HEK293 (cell line): Measurements from ENCODE around the gene LRRC74A.
A peak's percentile ranks its signal among the peaks of the same experiment; 100 is the strongest.

Source experiments
- CTCF ChIA-PET: fragments of 350-600 bp; formaldehyde crosslinking; extraction: SDS; loops from one replicate; lab custom pipeline; 2021; ENCODE audit warnings: antibody characterized with exemption; lab: Yijun Ruan, JAX
- POLR2A ChIA-PET: fragments of 300-600 bp; formaldehyde crosslinking; extraction: SDS; loops from one replicate; lab custom pipeline; 2020; ENCODE audit warnings: antibody characterized with exemption, inconsistent platforms; lab: Yijun Ruan, JAX
- H3K27ac ChIP-seq: fragments of 200-500 bp; sonication (Bioruptor generic); 2 replicates; pipeline ENCODE4 v1.5.1; 2014; ENCODE audit warnings: low read depth, low read length, control low read depth, inconsistent platforms; ENCODE audit errors: extremely low read depth
- H3K36me3 ChIP-seq, 2 experiments: fragments of 200-500 bp in 1 of 2; sonication (Bioruptor generic) in 1 of 2; 1 replicate in 1 of 2; 2 replicates in 1 of 2; pipeline ENCODE4 v1.5.1; 2014 to 2017; ENCODE audit warnings: inconsistent platforms in 2 of 2, low read length in 2 of 2; ENCODE audit not compliant: control insufficient read depth in 2 of 2, insufficient read depth in 1 of 2
- H3K4me1 ChIP-seq: fragments of 200-500 bp; sonication (Bioruptor generic); 2 replicates; pipeline ENCODE4 v1.5.1; 2014; ENCODE audit warnings: mild to moderate bottlenecking, low read length, inconsistent platforms; ENCODE audit not compliant: control insufficient read depth, insufficient read depth
- H3K4me3 ChIP-seq: 2 replicates; pipeline ENCODE4 v1.5.1; 2011; ENCODE audit warnings: low read depth, mild to moderate bottlenecking, control low read depth, low read length, moderate library complexity
- H3K9me3 ChIP-seq: fragments of 200-500 bp; sonication (Bioruptor generic); 2 replicates; pipeline ENCODE4 v1.5.1; 2014; ENCODE audit warnings: low read depth, low read length, inconsistent platforms; ENCODE audit not compliant: control insufficient read depth, insufficient read depth
- CTCF ChIP-seq: fragments of 450-650 bp; formaldehyde crosslinking; IDR thresholded peaks from 2 replicates; pipeline ENCODE4 v1.5.1; 2016; ENCODE audit warnings: missing biosample characterization, missing genetic modification characterization
- IKZF3 ChIP-seq: fragments of 450-650 bp; IDR thresholded peaks from 2 replicates; pipeline ENCODE4 v1.5.0; 2018; ENCODE audit warnings: missing biosample characterization, mild to moderate bottlenecking, missing genetic modification characterization, moderate library complexity
- TSHZ1 ChIP-seq: fragments of 450-650 bp; formaldehyde crosslinking; IDR thresholded peaks from 2 replicates; pipeline ENCODE4 v1.5.1; 2016; ENCODE audit warnings: missing biosample characterization, missing genetic modification characterization, borderline replicate concordance
- ZNF133 ChIP-seq: fragments of 450-650 bp; formaldehyde crosslinking; IDR thresholded peaks from 2 replicates; pipeline ENCODE4 v1.5.1; 2016; ENCODE audit warnings: missing biosample characterization, missing genetic modification characterization
- ZNF2 ChIP-seq: fragments of 450-650 bp; formaldehyde crosslinking; IDR thresholded peaks from 2 replicates; pipeline ENCODE4 v1.5.1; 2016; ENCODE audit warnings: missing biosample characterization, missing genetic modification characterization
- ZNF248 ChIP-seq: fragments of 450-650 bp; formaldehyde crosslinking; IDR thresholded peaks from 2 replicates; pipeline ENCODE4 v1.5.1; 2017; ENCODE audit warnings: missing biosample characterization, missing genetic modification characterization
- ZNF280C ChIP-seq: fragments of 450-650 bp; formaldehyde crosslinking; IDR thresholded peaks from 2 replicates; pipeline ENCODE4 v1.5.1; 2016; ENCODE audit warnings: missing biosample characterization, missing genetic modification characterization
- ZNF404 ChIP-seq: fragments of 450-650 bp; formaldehyde crosslinking; IDR thresholded peaks from 2 replicates; pipeline ENCODE4 v1.5.1; 2017; ENCODE audit warnings: missing biosample characterization, missing genetic modification characterization
- ZNF449 ChIP-seq: fragments of 450-650 bp; formaldehyde crosslinking; IDR thresholded peaks from 2 replicates; pipeline ENCODE4 v1.5.1; 2017; ENCODE audit warnings: missing biosample characterization, mild to moderate bottlenecking, missing genetic modification characterization, moderate library complexity
- ZNF501 ChIP-seq: fragments of 450-650 bp; formaldehyde crosslinking; IDR thresholded peaks from 2 replicates; pipeline ENCODE4 v1.5.1; 2016; ENCODE audit warnings: missing biosample characterization, missing genetic modification characterization
- ZNF513 ChIP-seq: fragments of 450-650 bp; IDR thresholded peaks from 2 replicates; pipeline ENCODE4 v1.5.1; 2018; ENCODE audit warnings: missing biosample characterization, missing genetic modification characterization
- ZNF521 ChIP-seq: fragments of 450-650 bp; formaldehyde crosslinking; IDR thresholded peaks from 2 replicates; pipeline ENCODE4 v1.5.1; 2017; ENCODE audit warnings: missing biosample characterization, mild to moderate bottlenecking, missing genetic modification characterization
- ZNF530 ChIP-seq: fragments of 450-650 bp; formaldehyde crosslinking; IDR thresholded peaks from 2 replicates; pipeline ENCODE4 v1.5.1; 2016; ENCODE audit warnings: low read depth, missing biosample characterization, missing genetic modification characterization
- ZNF610 ChIP-seq: fragments of 450-650 bp; formaldehyde crosslinking; IDR thresholded peaks from 2 replicates; pipeline ENCODE4 v1.5.1; 2016; ENCODE audit warnings: missing biosample characterization, missing genetic modification characterization, borderline replicate concordance
- ZNF645 ChIP-seq: fragments of 450-650 bp; formaldehyde crosslinking; IDR thresholded peaks from 2 replicates; pipeline ENCODE4; 2016; ENCODE audit warnings: missing biosample characterization, missing genetic modification characterization
- ZNF654 ChIP-seq: fragments of 450-650 bp; formaldehyde crosslinking; IDR thresholded peaks from 2 replicates; pipeline ENCODE4 v1.5.1; 2016; ENCODE audit warnings: low read depth, missing biosample characterization, missing genetic modification characterization
- ZNF664 ChIP-seq: fragments of 450-650 bp; formaldehyde crosslinking; IDR thresholded peaks from 2 replicates; pipeline ENCODE4 v1.5.1; 2016; ENCODE audit warnings: missing biosample characterization, missing genetic modification characterization
- ZSCAN18 ChIP-seq: fragments of 450-650 bp; formaldehyde crosslinking; IDR thresholded peaks from 2 replicates; pipeline ENCODE4 v1.5.1; 2016; ENCODE audit warnings: missing biosample characterization, missing genetic modification characterization

LRRC74A gene

GRCh38 chr14:76810953-76811400 lies 15.2 kb upstream of the LRRC74A start (continued):
- TF ChIP-seq CTCF = peak; percentile 41; the same call in 1 of the 2 replicates
- no peak for TF ChIP-seq ZNF664
- peak; percentile 27 for TF ChIP-seq ZNF654
- TF ChIP-seq ZNF513 (tag by site-specific recombination) = no peak
- no peak for TF ChIP-seq IKZF3
- no peak for TF ChIP-seq ZNF449 (tag by site-specific recombination)

- H3K9me3 ChIP-seq = no peaks in the 10 kb centered on the region
- H3K36me3 ChIP-seq = peaks cover 0 to 31% of the 10 kb centered on the region in 2 experiments; a peak in 1 of 3 replicates
- H3K4me1 ChIP-seq = peaks cover 14% of the 10 kb centered on the region; the same call in 1 of the 2 replicates
- ChIA-PET POLR2A (interaction anchor here (0.6 to 1.0 kb wide), 3 partner anchors 20 to 275 kb away, joined by 3 to 9 read pairs (median 4); no protein-coding TSS in a partner anchor), CTCF (interaction anchor here (0.6 to 4.9 kb wide), 8 partner anchors 8 to 338 kb away, joined by 3 to 28 read pairs (median 3); no protein-coding TSS in a partner anchor)
- peak overlapping the region; percentile 72 for H3K4me3 ChIP-seq
- TF ChIP-seq ZNF2 (tag by site-specific recombination) (no peak), ZNF530 (no peak), ZNF501 (tag by site-specific recombination) (no peak), ZNF610 (no peak), ZNF521 (no peak), ZNF645 (no peak), ZNF404 (no peak), ZNF133 (no peak), ZNF280C (no peak), ZNF248 (tag by site-specific recombination) (no peak), ZSCAN18 (no peak), TSHZ1 (tag by site-specific recombination) (no peak)
- H3K27ac ChIP-seq = peak overlapping the region; percentile 79; the same call in 1 of the 2 replicates
Measured at GRCh38 chr14:76811561-76811960, 14.6 kb upstream of the LRRC74A start.
